HG02970 (cell line): Measurements from ENCODE around the gene TMTC1.

ENCODE experiments used
- ATAC-seq: cut with Tn5 transposase; IDR thresholded peaks from one replicate; pipeline ENCODE4 v1.9.1; 2021; ENCODE audit warnings: mild to moderate bottlenecking, moderate library complexity, moderate number of reproducible peaks; ENCODE audit not compliant: unreplicated experiment, low FRiP score

Gene TMTC1

DNA sequence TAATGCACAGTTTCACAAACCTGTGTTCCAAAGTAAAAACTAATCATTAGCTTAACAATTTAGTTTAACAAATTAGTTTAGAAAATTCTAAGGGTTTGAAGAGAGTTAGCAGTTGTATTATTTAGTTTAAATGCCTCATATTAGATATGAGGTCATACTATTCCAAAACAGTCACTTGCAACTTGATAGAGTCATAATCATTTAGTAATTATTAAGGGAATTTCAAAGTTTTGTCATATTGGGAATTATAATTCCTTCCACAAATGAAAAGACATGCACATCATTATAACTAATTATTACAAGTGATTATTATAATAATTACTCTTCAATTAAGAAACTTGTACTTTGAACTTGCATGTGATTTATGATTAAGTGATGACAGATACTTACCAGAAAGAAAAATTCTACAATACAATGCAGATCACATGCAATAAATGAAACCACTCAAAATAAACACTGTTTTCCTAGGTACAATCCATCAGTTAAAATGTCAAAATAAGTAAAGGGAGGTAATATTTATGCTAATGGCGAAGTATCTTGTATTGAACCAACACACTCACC lies 66.1 kb downstream of the TMTC1 start:
- ATAC-seq: no peak

DNA sequence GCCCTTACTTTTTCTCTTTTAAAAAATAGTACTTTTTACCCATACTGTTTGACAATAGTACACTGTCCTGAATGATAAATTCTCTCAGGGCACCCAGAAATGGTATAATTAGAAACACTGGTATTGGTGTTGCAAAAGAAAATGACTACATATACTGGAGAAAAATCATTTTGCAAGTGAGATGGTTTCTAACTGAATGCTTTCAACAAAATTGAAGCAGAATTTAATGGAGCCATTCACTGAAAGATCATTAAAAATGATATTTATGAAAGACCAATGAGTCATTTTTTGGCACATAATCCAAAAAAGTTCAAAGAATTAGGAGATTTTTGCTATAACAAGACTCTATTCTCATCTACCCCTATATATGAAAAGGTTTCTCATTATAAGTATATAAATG lies 68.8 kb downstream of the TMTC1 start:
- ATAC-seq: no peak

- no peak for ATAC-seq
Measured at GRCh38 chr12:29713729-29714128, 70.0 kb downstream of the TMTC1 start.

DNA sequence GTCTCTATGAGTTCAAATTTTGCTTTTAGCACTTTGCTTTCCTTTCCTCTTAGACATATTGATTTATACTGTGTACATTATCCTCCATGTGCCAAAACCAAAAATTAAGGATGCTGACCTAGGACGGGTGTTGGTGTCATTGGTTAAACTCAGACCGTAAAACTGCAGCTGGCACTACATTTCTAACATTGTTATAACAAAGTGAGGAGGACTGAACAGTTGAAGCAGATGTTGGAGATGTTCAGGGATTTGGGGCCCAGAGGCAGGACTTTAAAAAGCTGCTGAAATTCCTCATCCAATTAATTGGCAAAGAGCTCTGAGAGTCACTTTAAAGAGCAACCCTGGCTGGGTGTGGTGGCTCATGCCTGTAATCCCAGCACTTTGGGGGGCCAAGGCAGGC lies 72.4 kb downstream of the TMTC1 start:
- no peak for ATAC-seq

- ATAC-seq: no peak
Measured at GRCh38 chr12:29710104-29710503, 73.6 kb downstream of the TMTC1 start.

DNA sequence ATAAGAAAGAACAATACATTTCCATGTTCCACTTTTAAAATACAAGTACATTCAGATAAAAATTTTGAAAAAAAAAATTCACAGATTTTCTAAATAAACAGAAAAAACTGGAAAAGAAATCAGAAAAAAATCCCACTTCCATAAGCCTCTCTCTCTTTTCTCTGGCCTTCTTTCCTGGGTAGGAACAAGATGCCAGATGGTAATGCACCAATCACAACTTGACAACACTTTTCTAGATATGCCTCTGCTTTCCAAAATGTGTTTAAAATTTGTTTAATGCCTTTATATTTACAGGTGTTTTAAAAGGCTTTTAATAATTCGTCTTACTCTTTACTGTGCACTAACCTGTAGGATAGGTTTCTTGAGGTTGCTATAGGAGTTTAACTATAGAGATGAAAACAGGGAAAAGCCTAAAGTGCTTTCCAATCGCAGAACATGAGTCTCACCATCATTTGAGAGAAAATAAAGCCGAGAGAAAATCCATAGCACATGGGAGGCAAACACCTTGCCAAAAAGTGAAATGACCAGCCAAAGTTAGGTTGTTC lies 74.2 kb downstream of the TMTC1 start:
- no peak for ATAC-seq

- no peak for ATAC-seq
Measured at GRCh38 chr12:29709054-29709453, 74.7 kb downstream of the TMTC1 start.

DNA sequence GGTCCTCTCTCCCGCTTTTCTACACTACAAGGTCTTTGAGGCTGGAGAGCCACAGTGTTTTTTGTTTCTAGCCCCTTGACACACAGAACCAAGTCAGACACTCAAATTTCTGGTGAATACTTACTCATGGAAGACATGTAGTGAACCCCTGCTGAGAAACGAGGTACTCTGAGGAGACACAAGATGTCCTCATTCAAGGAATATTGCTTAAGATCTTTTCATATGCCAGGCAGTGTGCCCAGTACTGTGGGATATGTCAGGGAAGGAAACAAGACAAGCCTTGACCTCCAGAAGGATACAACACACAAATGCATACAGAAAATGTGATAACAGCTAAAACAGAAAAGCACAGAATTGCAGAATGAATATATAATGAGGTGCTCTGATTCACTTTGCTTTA lies 75.9 kb downstream of the TMTC1 start:
- no peak for ATAC-seq

DNA sequence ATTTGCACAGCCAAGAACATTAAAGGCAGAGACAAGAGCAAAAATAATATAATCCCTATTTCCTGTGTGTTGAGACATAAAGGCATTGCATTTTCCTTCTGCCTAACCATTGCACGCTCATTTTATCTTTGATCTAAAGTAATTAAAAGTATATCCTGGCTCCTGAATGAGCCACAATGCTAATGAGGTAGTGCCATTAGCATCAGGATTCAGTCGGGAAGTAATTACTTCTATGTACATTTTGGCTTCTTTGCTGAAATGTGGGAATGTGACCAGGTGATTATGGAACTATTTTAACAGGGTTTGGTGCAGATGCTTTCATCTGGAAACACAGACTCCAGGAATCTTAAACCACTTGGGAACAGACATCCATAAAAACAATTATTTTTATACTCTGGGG lies 77.4 kb downstream of the TMTC1 start:
- ATAC-seq: no peak

DNA sequence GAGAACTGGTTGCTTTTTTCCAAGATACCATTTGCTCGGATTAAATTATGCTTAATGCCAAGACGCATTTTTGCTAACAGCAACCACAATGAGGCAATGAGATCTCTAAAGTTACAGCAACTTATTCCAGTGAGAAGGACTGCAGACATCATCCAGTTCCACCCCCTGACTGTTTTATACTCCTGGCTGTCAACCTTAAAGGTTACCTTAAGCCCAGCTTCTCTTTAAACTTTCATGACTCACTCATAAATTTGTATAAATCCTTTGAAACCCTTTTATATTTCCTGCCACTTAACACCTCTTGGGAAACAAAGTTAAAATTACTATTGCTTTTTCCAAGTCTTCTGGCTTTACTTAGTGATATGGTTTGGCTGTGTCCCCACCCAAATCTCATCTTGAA lies 80.2 kb downstream of the TMTC1 start:
- ATAC-seq: no peak

- ATAC-seq: no peak
Measured at GRCh38 chr12:29702972-29703371, 80.8 kb downstream of the TMTC1 start.

DNA sequence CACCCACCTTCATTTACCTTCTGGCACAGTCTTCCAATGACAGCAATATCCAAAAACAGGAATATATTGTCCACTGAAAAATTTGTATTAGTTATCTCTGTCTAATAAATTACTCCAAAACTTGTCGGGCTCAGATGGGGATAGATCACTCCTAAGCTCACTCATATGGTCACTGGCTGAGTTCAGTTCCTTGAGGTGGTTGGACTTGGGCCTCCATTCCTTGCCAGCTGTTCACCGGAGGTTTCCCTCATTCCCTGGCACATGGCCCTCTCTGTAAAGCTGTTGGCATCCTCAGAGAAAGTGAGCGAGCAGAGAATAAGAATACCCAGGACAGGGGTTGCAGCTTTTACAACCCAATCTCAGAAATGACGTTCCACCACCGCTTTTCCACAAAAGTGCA lies 81.5 kb downstream of the TMTC1 start:
- ATAC-seq: no peak

DNA sequence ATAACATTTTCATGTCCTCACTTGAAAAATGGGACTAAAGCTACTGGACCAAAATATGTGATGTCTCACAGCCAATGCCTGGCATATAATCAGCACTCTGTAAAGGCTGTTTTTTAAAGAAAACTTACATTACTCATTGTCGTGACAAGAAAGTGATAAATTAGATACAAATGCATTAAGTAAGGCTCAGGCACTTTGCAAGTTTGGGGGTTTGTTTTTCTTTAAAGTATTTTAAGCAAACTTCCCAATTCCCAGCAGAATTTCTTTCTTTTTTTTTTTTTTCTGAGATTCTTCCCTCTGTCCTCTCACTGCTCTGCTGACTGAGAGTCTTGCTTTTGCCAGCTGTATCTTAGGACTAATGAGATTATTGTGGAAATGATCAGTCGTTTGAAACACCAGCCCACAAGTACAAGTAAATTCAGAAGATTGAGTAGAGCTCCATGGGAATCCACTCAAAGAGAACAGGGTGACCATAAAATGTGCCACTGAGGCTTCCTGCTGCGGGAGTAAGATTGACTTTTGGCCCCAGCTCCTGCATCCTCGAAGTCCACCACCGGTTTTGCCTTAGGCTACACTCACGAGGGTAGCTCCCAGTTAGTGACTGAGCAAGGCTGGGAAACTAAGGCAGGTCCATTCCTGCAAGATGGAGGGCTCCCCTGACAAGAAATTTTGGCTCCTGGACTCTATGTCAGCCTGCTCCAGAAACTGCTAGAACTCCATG lies 82.8 kb downstream of the TMTC1 start:
- ATAC-seq: no peak

DNA sequence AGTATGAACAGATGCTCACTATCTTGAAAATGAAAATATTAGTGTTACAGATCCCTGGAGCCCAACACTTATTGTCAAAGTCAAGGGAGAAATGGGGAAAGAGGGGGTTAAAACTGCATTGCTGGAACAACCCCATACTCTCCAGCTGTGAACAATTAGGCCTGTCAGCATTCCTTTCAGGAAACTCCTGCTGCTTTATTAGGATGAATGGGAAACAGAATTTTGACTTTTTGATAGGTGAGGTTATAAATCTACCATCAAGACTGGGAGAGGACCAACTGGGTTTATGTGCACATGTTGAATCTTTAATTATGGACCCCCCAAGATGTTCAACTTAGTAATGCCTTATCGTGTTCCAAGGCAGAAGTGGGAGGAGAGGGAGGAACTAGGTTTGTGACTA lies 85.0 kb downstream of the TMTC1 start:
- ATAC-seq: no peak

DNA sequence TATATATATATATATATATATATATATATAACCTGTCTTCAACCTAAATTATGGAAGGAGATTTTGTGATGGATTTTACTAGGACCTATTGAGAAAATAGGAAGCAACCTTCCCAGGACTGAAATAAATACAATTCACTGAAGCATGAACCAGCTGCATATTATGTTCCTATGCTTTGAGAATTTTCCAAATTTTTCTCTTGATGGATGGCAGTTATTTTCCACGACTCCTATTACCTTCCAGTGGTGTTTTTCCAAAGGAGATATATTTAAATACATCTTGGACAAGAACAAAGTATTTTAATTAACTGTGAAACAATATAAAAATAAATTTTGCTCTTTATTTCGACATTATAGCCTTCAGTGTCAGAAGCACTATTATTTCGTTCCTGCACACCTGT lies 87.9 kb downstream of the TMTC1 start:
- no peak for ATAC-seq

DNA sequence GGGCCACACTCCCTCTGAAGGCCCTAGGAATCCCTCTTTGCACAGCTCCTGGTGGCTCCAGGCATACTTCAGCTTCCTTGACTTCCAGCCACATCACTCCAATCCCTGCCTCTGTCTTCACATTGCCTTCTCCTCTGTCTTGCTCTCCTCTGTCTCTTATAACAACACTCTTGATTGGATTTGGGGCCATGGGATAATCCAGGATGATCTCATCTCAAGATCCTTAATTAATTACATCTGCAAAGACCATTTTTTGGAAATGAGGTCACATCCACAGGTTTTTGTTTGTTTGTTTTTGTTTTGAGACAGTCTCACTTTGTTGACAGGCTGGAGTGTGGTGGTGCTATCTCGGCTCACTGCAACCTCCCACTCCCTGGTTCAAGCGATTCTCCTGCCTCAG lies 88.7 kb downstream of the TMTC1 start:
- no peak for ATAC-seq

DNA sequence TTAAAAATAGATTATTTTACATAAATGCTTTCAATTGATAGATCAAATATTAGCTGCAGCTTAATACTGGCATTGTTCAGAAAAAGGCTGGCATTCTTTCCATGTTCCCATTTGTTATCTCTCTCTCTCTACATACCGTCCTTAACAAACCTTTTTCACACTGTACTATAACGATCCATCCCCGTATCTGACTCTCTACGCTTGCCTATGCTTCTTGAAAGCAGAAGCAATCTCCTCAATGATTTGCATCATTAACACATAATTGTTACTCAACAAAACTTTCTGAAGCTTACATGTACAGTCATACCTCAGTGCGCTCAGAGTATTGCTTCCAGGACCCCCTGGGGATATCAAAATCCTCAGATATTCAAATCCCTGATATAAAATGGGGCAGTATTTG lies 89.7 kb downstream of the TMTC1 start:
- no peak for ATAC-seq

GRCh38 chr12:29692237-29692636 lies 91.5 kb downstream of the TMTC1 start:
- no peak for ATAC-seq

GRCh38 chr12:29691161-29691854 lies 92.4 kb downstream of the TMTC1 start:
- ATAC-seq: no peak

DNA sequence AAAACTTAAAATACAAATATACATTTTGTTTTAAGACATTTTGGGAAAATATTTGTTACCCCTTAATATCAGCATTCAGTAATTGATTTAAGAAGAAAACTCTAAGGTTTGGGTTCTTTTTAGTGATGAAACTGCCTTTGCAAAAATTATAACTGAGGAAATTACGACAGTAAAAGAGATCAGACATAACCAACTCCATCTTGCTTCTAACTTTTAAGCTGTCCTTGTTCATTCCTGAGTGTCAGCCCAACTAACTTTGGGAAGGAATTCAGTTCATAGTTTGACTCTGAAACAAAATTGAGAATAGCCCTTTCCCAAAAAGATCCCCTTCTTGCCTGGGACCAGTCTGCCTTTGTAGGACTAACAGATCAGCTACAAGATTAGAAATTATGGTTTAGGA lies 93.0 kb downstream of the TMTC1 start:
- ATAC-seq: no peak

- no peak for ATAC-seq
Measured at GRCh38 chr12:29688914-29689313, 94.8 kb downstream of the TMTC1 start.

DNA sequence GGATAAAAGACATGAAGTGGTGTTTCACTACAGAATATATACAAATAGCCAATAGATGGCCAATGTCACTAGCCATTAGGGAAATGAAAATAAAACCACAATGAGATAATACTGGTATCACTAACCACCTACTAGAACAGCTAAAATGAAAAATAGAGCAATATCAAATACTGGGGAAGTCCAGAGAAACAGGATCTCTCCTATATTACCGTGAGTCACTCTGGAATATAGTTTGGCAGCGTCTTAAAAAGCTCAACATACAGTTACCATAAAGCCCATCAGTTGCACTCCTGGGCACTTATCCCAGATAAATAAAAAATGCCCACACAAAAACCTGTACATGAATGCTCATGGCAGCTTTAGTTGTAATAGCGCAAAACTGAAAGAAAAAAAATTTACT lies 101.7 kb downstream of the TMTC1 start:
- no peak for ATAC-seq
